ENCODE measurements around the gene FAM50A.
"Not testable (repeated sequence)": the region's sequence is repeated elsewhere in the genome, so short reads cannot be mapped to it uniquely, and the experiment has no call there.

FAM50A gene

GRCh38 chrX:154399527-154400368, 44.2 kb upstream of the FAM50A start:
- ChIA-PET POLR2A (interaction anchor here (1.1 kb wide), 1 partner anchor 12 kb away, joined by 4 read pairs; no protein-coding TSS in a partner anchor), CTCF (interaction anchor here (0.7 to 1.3 kb wide), 5 partner anchors 9 to 386 kb away, joined by 3 read pairs; no protein-coding TSS in a partner anchor)
- Histone ChIP-seq H3K9me3 (ENCODE audit: control extremely low read depth in 1 of 5, control insufficient read depth in 4 of 5, insufficient read depth in 2 of 5, low read depth in 1 of 5, low read length in 4 of 5) (peaks cover 0 to 9% (median 0%) of the 10 kb centered on the region in 5 experiments), H3K4me1 (ENCODE audit: control extremely low read depth in 1 of 4, control insufficient read depth in 4 of 4, insufficient read depth in 4 of 4, low read length in 3 of 4) (peaks cover 0 to 22% (median 12%) of the 10 kb centered on the region in 4 experiments), H3K36me3 (ENCODE audit: control insufficient read depth in 4 of 4, insufficient read depth in 4 of 4, low read length in 3 of 4) (peaks cover 0 to 26% (median 16%) of the 10 kb centered on the region in 4 experiments), H3K4me3 (ENCODE audit: control insufficient read depth in 1 of 7, extremely low read depth in 1 of 7, insufficient read depth in 4 of 7, low read depth in 2 of 7, low read length in 6 of 7) (peak overlapping the region in 6 of 7 experiments; percentile 71 to 89 (median 78)), H3K27ac (ENCODE audit: insufficient read depth in 1 of 2, low read depth in 1 of 2, low read length in 2 of 2, poor library complexity in 1 of 2, severe bottlenecking in 2 of 2) (peak overlapping the region in 1 of 2 experiments; percentile 97), H3K27me3 (replicated peaks in 2 of 5; ENCODE audit: control insufficient read depth in 4 of 5, insufficient read depth in 5 of 5, low read length in 4 of 5) (no peaks in the 10 kb centered on the region)
- 69% methylated on average over 7 of the region's 14 CpGs for WGBS (ENCODE audit: insufficient coverage)
- DNase-seq = no peak

DNA sequence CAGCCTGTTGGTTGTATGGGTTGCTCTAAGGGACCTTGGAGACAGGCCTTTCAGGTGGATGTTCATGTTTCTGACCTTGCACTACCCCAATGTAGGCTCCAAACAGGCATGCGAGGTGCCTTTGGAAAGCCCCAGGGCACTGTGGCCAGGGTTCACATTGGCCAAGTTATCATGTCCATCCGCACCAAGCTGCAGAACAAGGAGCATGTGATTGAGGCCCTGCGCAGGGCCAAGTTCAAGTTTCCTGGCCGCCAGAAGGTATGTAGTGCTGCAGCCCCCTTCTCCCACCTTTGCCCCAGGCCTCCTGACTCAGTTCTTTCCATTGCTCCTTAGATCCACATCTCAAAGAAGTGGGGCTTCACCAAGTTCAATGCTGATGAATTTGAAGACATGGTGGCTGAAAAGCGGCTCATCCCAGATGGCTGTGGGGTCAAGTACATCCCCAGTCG, 43.5 kb upstream of the FAM50A start:
- CTCF ChIA-PET = interaction anchor here (0.7 to 1.0 kb wide), 2 partner anchors 8 to 29 kb away, joined by 3 read pairs; no protein-coding TSS in a partner anchor

DNA sequence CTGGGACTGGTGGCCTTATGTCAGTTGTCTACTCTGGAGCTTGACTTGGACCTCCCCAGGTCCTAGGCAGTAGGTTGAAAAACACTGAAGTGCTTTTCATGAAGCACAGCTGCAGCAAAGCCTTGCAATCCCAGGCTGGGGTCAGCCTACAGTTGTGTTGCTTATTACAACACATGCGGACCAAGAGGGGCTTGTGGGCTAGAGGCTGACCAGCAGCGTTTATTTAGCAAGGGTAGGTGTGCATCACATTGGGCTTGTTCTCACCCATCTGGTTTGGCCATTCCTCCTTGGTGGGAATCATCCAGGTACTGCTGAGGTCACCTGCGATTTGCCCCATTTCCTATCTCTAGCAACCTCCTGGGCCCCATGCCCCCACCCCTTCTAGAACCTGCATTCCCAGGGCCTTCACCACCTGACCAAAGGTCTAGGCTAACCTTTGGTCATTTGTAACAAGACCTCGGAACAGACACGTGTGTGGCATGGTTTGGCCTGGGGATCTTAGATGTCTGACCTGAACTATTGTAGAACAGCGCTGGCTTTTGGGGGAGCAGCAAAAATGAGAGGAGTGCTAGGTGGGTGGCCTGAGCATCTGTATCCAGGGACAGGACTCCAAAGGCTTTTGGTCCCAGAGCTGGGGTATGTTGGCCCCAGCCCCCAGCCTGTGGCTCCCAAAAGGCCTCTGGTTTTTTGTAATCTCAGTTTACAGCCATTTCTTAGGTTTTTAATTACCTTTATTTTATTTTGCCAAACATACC, 42.7 kb upstream of the FAM50A start:
- DNase-seq = peak in 2 of 3 donors; percentile 41 to 44
- WGBS (ENCODE audit: insufficient coverage) = 83% methylated on average over 6 of the region's 6 CpGs
- ChIA-PET POLR2A (interaction anchor here (1.6 kb wide), 1 partner anchor 11 kb away, joined by 5 read pairs; no protein-coding TSS in a partner anchor), CTCF (interaction anchor here (0.8 to 1.3 kb wide), 2 partner anchors 8 to 26 kb away, joined by 3 to 4 read pairs; partner anchors contain the start of gene DNASE1L1)
- Histone ChIP-seq H3K36me3 (ENCODE audit: control insufficient read depth in 4 of 4, insufficient read depth in 4 of 4, low read length in 3 of 4) (peaks cover 0 to 28% (median 16%) of the 10 kb centered on the region in 4 experiments), H3K9me3 (ENCODE audit: control extremely low read depth in 1 of 5, control insufficient read depth in 4 of 5, insufficient read depth in 2 of 5, low read depth in 1 of 5, low read length in 4 of 5) (peaks cover 0 to 9% (median 0%) of the 10 kb centered on the region in 5 experiments), H3K27me3 (replicated peaks in 2 of 5; ENCODE audit: control insufficient read depth in 4 of 5, insufficient read depth in 5 of 5, low read length in 4 of 5) (no peaks in the 10 kb centered on the region), H3K4me3 (ENCODE audit: control insufficient read depth in 1 of 7, extremely low read depth in 1 of 7, insufficient read depth in 4 of 7, low read depth in 2 of 7, low read length in 6 of 7) (no peak overlapping the region), H3K4me1 (ENCODE audit: control extremely low read depth in 1 of 4, control insufficient read depth in 4 of 4, insufficient read depth in 4 of 4, low read length in 3 of 4) (peaks cover 0 to 22% (median 12%) of the 10 kb centered on the region in 4 experiments), H3K27ac (ENCODE audit: insufficient read depth in 1 of 2, low read depth in 1 of 2, low read length in 2 of 2, poor library complexity in 1 of 2, severe bottlenecking in 2 of 2) (no peak overlapping the region)

More for the DNA sequence above, 43.5 kb upstream of the FAM50A start:
- POLR2A ChIA-PET; H3K9me3 ChIP-seq (ENCODE audit: control extremely low read depth in 1 of 5, control insufficient read depth in 4 of 5, insufficient read depth in 2 of 5, low read depth in 1 of 5, low read length in 4 of 5); H3K27me3 ChIP-seq (replicated peaks in 2 of 5; ENCODE audit: control insufficient read depth in 4 of 5, insufficient read depth in 5 of 5, low read length in 4 of 5); DNase-seq; H3K27ac ChIP-seq (ENCODE audit: insufficient read depth in 1 of 2, low read depth in 1 of 2, low read length in 2 of 2, poor library complexity in 1 of 2, severe bottlenecking in 2 of 2): not testable (repeated sequence)
- 86% methylated on average over 3 of the region's 6 CpGs for WGBS (ENCODE audit: insufficient coverage)
- Histone ChIP-seq H3K4me3 (ENCODE audit: control insufficient read depth in 1 of 7, extremely low read depth in 1 of 7, insufficient read depth in 4 of 7, low read depth in 2 of 7, low read length in 6 of 7) (peak overlapping the region in 2 of 7 experiments; percentile 71 to 89), H3K36me3 (ENCODE audit: control insufficient read depth in 4 of 4, insufficient read depth in 4 of 4, low read length in 3 of 4) (peaks cover 0 to 28% (median 16%) of the 10 kb centered on the region in 4 experiments), H3K4me1 (ENCODE audit: control extremely low read depth in 1 of 4, control insufficient read depth in 4 of 4, insufficient read depth in 4 of 4, low read length in 3 of 4) (peaks cover 0 to 22% (median 12%) of the 10 kb centered on the region in 4 experiments)

DNA sequence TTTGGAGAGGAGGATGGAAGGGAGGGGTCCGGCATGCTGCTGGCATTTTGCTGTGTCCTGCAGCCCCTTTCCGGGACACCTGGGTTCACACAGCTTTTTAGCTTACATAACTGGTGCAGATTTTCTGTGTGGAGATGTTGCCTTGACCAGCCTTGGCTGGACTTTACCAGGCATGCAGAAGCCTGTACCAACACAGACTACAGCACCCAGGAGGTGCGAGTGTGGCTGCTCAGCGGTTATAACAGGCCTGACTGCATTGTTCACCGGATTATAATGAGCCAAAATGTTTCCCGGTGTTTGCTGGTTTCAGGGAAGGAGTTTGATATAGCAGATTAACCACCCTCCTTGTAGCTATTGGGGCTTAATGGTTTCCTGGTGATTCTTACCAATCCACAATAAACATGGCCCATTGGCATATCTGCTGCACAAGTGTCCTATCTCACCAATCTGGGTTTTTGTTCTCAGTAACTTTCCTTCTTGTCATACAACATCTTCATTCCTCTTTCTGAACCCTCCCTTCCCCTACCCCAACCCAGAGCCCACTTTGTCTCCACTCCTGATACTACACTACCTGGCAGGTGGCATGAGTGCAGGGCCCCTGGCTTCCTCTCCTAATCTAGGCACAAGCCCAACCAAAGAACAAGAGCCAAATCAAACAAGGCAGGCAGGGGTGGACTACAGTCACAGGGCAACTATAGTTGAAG, 41.9 kb upstream of the FAM50A start:
- CTCF ChIA-PET = interaction anchor here (1.3 kb wide), 1 partner anchor 26 kb away, joined by 3 read pairs; no protein-coding TSS in a partner anchor
- Histone ChIP-seq H3K4me1 (ENCODE audit: control extremely low read depth in 1 of 4, control insufficient read depth in 4 of 4, insufficient read depth in 4 of 4, low read length in 3 of 4) (peaks cover 0 to 22% (median 10%) of the 10 kb centered on the region in 4 experiments), H3K36me3 (ENCODE audit: control insufficient read depth in 4 of 4, insufficient read depth in 4 of 4, low read length in 3 of 4) (peaks cover 0 to 28% (median 16%) of the 10 kb centered on the region in 4 experiments), H3K27me3 (replicated peaks in 2 of 5; ENCODE audit: control insufficient read depth in 4 of 5, insufficient read depth in 5 of 5, low read length in 4 of 5) (no peaks in the 10 kb centered on the region), H3K27ac (ENCODE audit: insufficient read depth in 1 of 2, low read depth in 1 of 2, low read length in 2 of 2, poor library complexity in 1 of 2, severe bottlenecking in 2 of 2) (no peak overlapping the region), H3K9me3 (ENCODE audit: control extremely low read depth in 1 of 5, control insufficient read depth in 4 of 5, insufficient read depth in 2 of 5, low read depth in 1 of 5, low read length in 4 of 5) (peaks cover 0 to 9% (median 0%) of the 10 kb centered on the region in 5 experiments), H3K4me3 (ENCODE audit: control insufficient read depth in 1 of 7, extremely low read depth in 1 of 7, insufficient read depth in 4 of 7, low read depth in 2 of 7, low read length in 6 of 7) (no peak overlapping the region)
- no CpG with 5 or more reads among the region's 6 CpGs for WGBS (ENCODE audit: insufficient coverage)
- POLR2A ChIA-PET = interaction anchor here (1.6 kb wide), 1 partner anchor 10 kb away, joined by 5 read pairs; no protein-coding TSS in a partner anchor
- DNase-seq = no peak

DNA sequence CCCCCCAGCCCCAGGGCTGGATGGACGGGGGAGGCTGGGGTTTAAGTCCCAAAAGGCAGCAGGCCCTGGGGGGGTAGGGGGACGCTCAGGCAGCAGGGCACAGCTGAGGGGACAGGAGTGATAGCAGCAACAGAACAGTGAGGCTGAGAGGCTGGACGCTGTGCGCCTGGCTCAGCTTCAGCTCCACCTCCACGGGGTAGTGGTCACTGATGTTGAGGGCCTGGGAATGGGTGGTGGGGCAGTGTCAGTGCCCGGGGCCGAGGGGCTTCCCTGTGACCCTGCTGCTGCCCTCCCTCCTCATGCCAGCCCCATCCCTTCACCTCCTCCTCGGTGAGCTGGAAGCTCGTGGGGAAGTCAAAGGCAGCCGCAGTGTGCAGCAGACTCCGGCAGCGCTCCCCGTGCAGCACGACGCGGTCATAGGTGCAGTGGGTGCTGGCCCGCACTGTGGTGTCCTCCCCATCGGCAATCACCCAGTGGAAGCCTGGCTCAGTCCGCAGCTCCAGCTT, 41.3 kb upstream of the FAM50A start:
- ChIA-PET POLR2A (interaction anchor here (1.6 kb wide), 1 partner anchor 10 kb away, joined by 5 read pairs; no protein-coding TSS in a partner anchor), CTCF (interaction anchor here (1.3 kb wide), 1 partner anchor 25 kb away, joined by 3 read pairs; no protein-coding TSS in a partner anchor)
- no peak overlapping the region for H3K27ac ChIP-seq (ENCODE audit: insufficient read depth in 1 of 2, low read depth in 1 of 2, low read length in 2 of 2, poor library complexity in 1 of 2, severe bottlenecking in 2 of 2)
- DNase-seq = no peak
- H3K27me3 ChIP-seq (replicated peaks in 2 of 5; ENCODE audit: control insufficient read depth in 4 of 5, insufficient read depth in 5 of 5, low read length in 4 of 5) = no peaks in the 10 kb centered on the region
- peaks cover 0 to 28% (median 16%) of the 10 kb centered on the region in 4 experiments for H3K36me3 ChIP-seq (ENCODE audit: control insufficient read depth in 4 of 4, insufficient read depth in 4 of 4, low read length in 3 of 4)
- WGBS (ENCODE audit: insufficient coverage) = 88% methylated on average over 19 of the region's 19 CpGs
- H3K9me3 ChIP-seq (ENCODE audit: control extremely low read depth in 1 of 5, control insufficient read depth in 4 of 5, insufficient read depth in 2 of 5, low read depth in 1 of 5, low read length in 4 of 5) = peaks cover 0 to 9% (median 0%) of the 10 kb centered on the region in 5 experiments
- H3K4me1 ChIP-seq (ENCODE audit: control extremely low read depth in 1 of 4, control insufficient read depth in 4 of 4, insufficient read depth in 4 of 4, low read length in 3 of 4) = peaks cover 0 to 17% (median 7%) of the 10 kb centered on the region in 4 experiments
- no peak overlapping the region for H3K4me3 ChIP-seq (ENCODE audit: control insufficient read depth in 1 of 7, extremely low read depth in 1 of 7, insufficient read depth in 4 of 7, low read depth in 2 of 7, low read length in 6 of 7)

- no peak for DNase-seq
- ChIA-PET CTCF (interaction anchor here (0.6 kb wide), 1 partner anchor 132 kb away, joined by 3 read pairs; no protein-coding TSS in a partner anchor), POLR2A (interaction anchor here (1.6 kb wide), 1 partner anchor 9 kb away, joined by 5 read pairs; no protein-coding TSS in a partner anchor)
- peaks cover 0 to 7% (median 0%) of the 10 kb centered on the region in 5 experiments for H3K9me3 ChIP-seq (ENCODE audit: control extremely low read depth in 1 of 5, control insufficient read depth in 4 of 5, insufficient read depth in 2 of 5, low read depth in 1 of 5, low read length in 4 of 5)
- no peaks in the 10 kb centered on the region for H3K27me3 ChIP-seq (replicated peaks in 2 of 5; ENCODE audit: control insufficient read depth in 4 of 5, insufficient read depth in 5 of 5, low read length in 4 of 5)
- 93% methylated on average over 9 of the region's 10 CpGs for WGBS (ENCODE audit: insufficient coverage)
- no peak overlapping the region for H3K27ac ChIP-seq (ENCODE audit: insufficient read depth in 1 of 2, low read depth in 1 of 2, low read length in 2 of 2, poor library complexity in 1 of 2, severe bottlenecking in 2 of 2)
- H3K36me3 ChIP-seq (ENCODE audit: control insufficient read depth in 4 of 4, insufficient read depth in 4 of 4, low read length in 3 of 4) = peaks cover 0 to 28% (median 16%) of the 10 kb centered on the region in 4 experiments
- H3K4me1 ChIP-seq (ENCODE audit: control extremely low read depth in 1 of 4, control insufficient read depth in 4 of 4, insufficient read depth in 4 of 4, low read length in 3 of 4) = peaks cover 0 to 16% (median 7%) of the 10 kb centered on the region in 4 experiments
- no peak overlapping the region for H3K4me3 ChIP-seq (ENCODE audit: control insufficient read depth in 1 of 7, extremely low read depth in 1 of 7, insufficient read depth in 4 of 7, low read depth in 2 of 7, low read length in 6 of 7)
Observed at GRCh38 chrX:154403192-154403591, 40.7 kb upstream of the FAM50A start.
